ENCODE results near the gene ZFX.

The ZFX gene

DNA sequence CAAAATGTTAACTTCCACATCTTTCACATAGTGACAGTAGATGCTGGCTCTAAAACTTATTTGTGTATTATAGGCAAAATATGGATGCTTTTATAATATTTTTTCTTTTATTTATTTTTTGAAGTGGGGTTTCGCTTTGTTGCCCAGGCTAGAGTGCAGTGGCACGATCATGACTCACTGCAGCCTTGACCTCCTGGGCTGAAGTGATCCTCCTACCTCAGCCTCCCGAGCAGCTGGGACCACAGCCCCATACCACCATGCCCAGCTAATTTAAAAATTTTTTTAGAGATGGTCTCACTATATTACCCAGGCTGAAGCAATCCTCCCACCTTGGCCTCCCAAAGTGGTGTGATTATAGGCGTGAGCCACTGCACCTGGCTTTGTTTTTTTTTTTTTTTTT lies 48.6 kb downstream of the ZFX start:
- ATAC-seq (ENCODE audit: low read depth) (no peak), DNase-seq (ENCODE audit: low spot score) (no peak)
- Histone ChIP-seq H3K4me1 (ENCODE audit: insufficient read depth, poor library complexity, severe bottlenecking) (no peaks in the 10 kb centered on the region), H3K9me3 (ENCODE audit: severe bottlenecking) (no peaks in the 10 kb centered on the region), H3K27ac (ENCODE audit: poor library complexity, severe bottlenecking) (no peak overlapping the region), H3K36me3 (ENCODE audit: low read depth) (no peaks in the 10 kb centered on the region), H3K27me3 (ENCODE audit: insufficient read depth, poor library complexity, severe bottlenecking) (no peaks in the 10 kb centered on the region), H3K4me3 (ENCODE audit: severe bottlenecking) (no peak overlapping the region)
- TF ChIP-seq, protein P1, sequence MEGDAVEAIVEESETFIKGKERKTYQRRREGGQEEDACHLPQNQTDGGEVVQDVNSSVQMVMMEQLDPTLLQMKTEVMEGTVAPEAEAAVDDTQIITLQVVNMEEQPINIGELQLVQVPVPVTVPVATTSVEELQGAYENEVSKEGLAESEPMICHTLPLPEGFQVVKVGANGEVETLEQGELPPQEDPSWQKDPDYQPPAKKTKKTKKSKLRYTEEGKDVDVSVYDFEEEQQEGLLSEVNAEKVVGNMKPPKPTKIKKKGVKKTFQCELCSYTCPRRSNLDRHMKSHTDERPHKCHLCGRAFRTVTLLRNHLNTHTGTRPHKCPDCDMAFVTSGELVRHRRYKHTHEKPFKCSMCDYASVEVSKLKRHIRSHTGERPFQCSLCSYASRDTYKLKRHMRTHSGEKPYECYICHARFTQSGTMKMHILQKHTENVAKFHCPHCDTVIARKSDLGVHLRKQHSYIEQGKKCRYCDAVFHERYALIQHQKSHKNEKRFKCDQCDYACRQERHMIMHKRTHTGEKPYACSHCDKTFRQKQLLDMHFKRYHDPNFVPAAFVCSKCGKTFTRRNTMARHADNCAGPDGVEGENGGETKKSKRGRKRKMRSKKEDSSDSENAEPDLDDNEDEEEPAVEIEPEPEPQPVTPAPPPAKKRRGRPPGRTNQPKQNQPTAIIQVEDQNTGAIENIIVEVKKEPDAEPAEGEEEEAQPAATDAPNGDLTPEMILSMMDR (IDR thresholded peaks at IDR 0.05; ENCODE audit: poor library complexity, severe bottlenecking) = no peak

DNA sequence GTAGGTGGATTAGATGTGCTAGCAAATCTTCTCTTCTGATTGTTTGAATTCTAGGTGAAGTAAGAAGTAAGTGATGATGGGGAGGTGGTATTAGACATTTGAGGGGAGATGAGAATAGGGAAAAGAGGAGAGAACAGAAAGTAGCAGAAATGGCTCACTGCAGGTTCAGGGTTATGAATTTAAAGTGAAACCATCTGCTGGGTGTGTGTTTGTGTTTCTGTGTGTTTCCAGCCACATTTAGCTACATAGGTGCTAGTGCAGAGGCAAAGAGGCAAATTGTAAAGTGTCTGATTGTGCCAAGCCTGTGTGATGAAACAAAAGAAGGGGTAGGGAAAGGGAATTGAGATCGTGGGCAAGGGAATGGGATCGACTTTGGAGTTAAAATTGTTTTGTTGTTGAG lies 50.6 kb downstream of the ZFX start:
- DNase-seq (ENCODE audit: low spot score) (no peak), ATAC-seq (ENCODE audit: low read depth) (no peak)
- Histone ChIP-seq H3K9me3 (ENCODE audit: severe bottlenecking) (no peaks in the 10 kb centered on the region), H3K27ac (ENCODE audit: poor library complexity, severe bottlenecking) (no peak overlapping the region), H3K4me1 (ENCODE audit: insufficient read depth, poor library complexity, severe bottlenecking) (no peaks in the 10 kb centered on the region), H3K4me3 (ENCODE audit: severe bottlenecking) (no peak overlapping the region), H3K27me3 (ENCODE audit: insufficient read depth, poor library complexity, severe bottlenecking) (no peaks in the 10 kb centered on the region), H3K36me3 (ENCODE audit: low read depth) (no peaks in the 10 kb centered on the region)
- TF ChIP-seq, protein P1 (IDR thresholded peaks at IDR 0.05; ENCODE audit: poor library complexity, severe bottlenecking) = no peak

DNA sequence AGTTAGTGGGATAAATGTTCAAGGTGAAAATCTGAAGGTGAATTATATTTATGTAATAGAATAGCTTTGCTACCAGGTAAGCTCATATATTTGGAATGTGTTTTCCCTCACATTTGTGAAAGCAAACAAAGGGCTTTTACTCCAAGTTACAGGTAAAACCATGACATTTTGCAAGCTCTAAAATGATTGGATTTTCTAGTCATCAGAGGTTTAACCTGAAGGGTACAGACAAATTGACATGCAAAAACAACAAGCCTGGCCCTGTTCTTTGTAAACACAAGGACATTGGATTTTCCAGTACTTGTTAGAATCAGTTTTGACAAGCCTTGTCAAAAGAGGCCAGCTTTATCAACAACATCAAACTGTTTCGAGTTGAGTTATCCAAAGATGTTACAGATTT lies 51.7 kb downstream of the ZFX start:
- Histone ChIP-seq H3K4me3 (ENCODE audit: severe bottlenecking) (no peak overlapping the region), H3K27me3 (ENCODE audit: insufficient read depth, poor library complexity, severe bottlenecking) (no peaks in the 10 kb centered on the region), H3K36me3 (ENCODE audit: low read depth) (no peaks in the 10 kb centered on the region), H3K9me3 (ENCODE audit: severe bottlenecking) (no peaks in the 10 kb centered on the region), H3K4me1 (ENCODE audit: insufficient read depth, poor library complexity, severe bottlenecking) (no peaks in the 10 kb centered on the region), H3K27ac (ENCODE audit: poor library complexity, severe bottlenecking) (no peak overlapping the region)
- DNase-seq (ENCODE audit: low spot score) = no peak
- TF ChIP-seq, protein P1 (IDR thresholded peaks at IDR 0.05; ENCODE audit: poor library complexity, severe bottlenecking) = no peak
- ATAC-seq (ENCODE audit: low read depth) = no peak

DNA sequence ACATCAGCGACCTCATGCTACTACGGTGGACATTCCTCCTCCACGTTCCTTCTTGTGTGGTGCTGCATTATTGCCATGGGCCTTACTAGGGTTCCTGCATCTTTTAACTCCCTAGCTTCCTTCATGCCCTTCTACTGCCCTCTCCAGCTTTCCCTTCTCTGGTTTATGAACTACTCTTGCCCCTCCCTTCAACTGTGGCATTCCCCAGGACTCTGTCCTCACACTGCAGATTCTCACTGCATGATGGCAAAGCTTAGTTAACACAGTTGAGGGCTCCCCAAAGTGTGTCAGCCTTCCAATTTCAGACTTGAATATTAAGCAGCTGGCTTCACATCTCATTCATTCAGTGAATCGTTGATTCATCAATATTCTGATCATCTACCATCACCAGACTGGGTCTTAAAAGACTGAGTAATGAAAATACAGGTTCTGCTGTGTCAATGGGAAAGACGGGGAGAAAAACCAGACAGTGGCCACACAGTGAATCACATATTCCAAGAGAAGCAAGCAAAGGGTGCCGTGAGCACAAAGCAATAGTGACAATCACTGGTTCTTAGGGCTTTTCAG lies 53.0 kb downstream of the ZFX start:
- peaks cover 4% of the 10 kb centered on the region; the same call in 1 of the 2 replicates for H3K36me3 ChIP-seq (ENCODE audit: low read depth)
- ATAC-seq (ENCODE audit: low read depth) = no peak
- TF ChIP-seq, protein P1 (IDR thresholded peaks at IDR 0.05; ENCODE audit: poor library complexity, severe bottlenecking) = no peak
- DNase-seq (ENCODE audit: low spot score) = no peak
- H3K27ac ChIP-seq (ENCODE audit: poor library complexity, severe bottlenecking) = no peak overlapping the region
- H3K4me1 ChIP-seq (ENCODE audit: insufficient read depth, poor library complexity, severe bottlenecking) = peaks cover under 1% of the 10 kb centered on the region
- no peaks in the 10 kb centered on the region for H3K9me3 ChIP-seq (ENCODE audit: severe bottlenecking)
- H3K4me3 ChIP-seq (ENCODE audit: severe bottlenecking) = no peak overlapping the region
- no peaks in the 10 kb centered on the region for H3K27me3 ChIP-seq (ENCODE audit: insufficient read depth, poor library complexity, severe bottlenecking)

DNA sequence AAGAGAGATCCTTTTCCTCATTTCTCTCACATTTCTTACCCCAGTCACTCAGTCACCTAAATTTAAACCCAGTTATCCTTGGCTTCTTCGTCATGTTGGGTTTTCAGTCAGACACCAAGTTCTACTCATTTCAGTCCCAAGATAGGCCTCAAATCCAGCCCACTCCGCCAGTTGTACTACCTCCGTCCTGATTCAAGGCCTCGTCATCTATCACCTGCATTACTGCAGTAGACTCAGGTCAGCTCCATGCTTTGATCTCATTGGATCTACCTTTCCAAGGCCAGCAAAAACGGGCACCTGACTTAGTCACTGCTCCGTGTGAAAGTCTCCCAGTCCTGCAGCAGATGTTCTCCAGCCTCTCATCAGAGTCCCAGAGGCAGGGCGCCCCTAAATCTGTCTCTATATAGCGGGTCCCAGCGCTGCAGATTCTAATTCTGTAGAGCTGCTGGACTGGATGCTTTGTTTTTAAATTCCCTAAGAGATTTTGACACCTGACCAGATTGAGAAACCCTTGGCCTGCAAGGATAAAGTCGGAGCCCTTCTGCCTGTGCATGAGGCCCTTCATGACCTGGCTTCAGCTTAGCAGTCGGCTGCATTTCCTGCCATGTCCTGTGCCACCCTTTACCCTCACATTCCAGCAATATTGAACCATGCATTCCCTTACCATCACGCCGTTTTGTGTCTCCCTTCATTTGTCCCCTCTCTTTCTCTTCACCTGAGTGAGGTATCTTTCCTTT lies 53.7 kb downstream of the ZFX start:
- no peaks in the 10 kb centered on the region for H3K9me3 ChIP-seq (ENCODE audit: severe bottlenecking)
- no peak for ATAC-seq (ENCODE audit: low read depth)
- no peak overlapping the region for H3K27ac ChIP-seq (ENCODE audit: poor library complexity, severe bottlenecking)
- no peak overlapping the region for H3K4me3 ChIP-seq (ENCODE audit: severe bottlenecking)
- peaks cover 9% of the 10 kb centered on the region for H3K36me3 ChIP-seq (ENCODE audit: low read depth)
- H3K27me3 ChIP-seq (ENCODE audit: insufficient read depth, poor library complexity, severe bottlenecking) = no peaks in the 10 kb centered on the region
- no peak for DNase-seq (ENCODE audit: low spot score)
- peaks cover 2% of the 10 kb centered on the region for H3K4me1 ChIP-seq (ENCODE audit: insufficient read depth, poor library complexity, severe bottlenecking)
- TF ChIP-seq, protein P1 (IDR thresholded peaks at IDR 0.05; ENCODE audit: poor library complexity, severe bottlenecking) = no peak
